GM12878 (cell line): ENCODE data around the gene MOXD1. TPM values are rescaled to one million over a fixed set of nuclear protein-coding genes. Genes with fewer than 3 reads are reported as not detected.

Experiments
- ATAC-seq: fragments of 200-7000 bp; cut with Tn5 transposase; 3 replicates; pipeline ENCODE4 v1.9.1; 2020; ENCODE audit warnings: mild to moderate bottlenecking, moderate library complexity
- BruUV-seq: library from RNA; stranded (reverse); fragments of 400-500 nt; replicated peaks from 2 replicates; lab custom pipeline; 2021; lab: Mats Ljungman, UMichigan
- CTCF ChIA-PET: fragments of 300-600 bp; sonication (Branson Sonifier 250); formaldehyde crosslinking; extraction: SDS; loops from one replicate; lab custom pipeline; 2021; ENCODE audit warnings: inconsistent platforms; lab: Yijun Ruan, JAX
- POLR2A ChIA-PET: fragments of 350-600 bp; formaldehyde crosslinking; extraction: SDS; loops from one replicate; lab custom pipeline; 2021; ENCODE audit warnings: inconsistent platforms; lab: Charles Lee
- RAD21 ChIA-PET: fragments of 300-600 bp; sonication (Branson Sonifier 250); formaldehyde crosslinking; loops from one replicate; lab custom pipeline; 2023; ENCODE audit warnings: antibody characterized with exemption; ENCODE audit not compliant: unreplicated experiment; lab: Charles Lee
- SMC1A ChIA-PET: fragments of 300-600 bp; sonication (Branson Sonifier 250); formaldehyde crosslinking; loops from one replicate; lab custom pipeline; 2023; ENCODE audit not compliant: unreplicated experiment, uncharacterized antibody; lab: Charles Lee
- DNase-seq: peaks from one replicate; pipeline ENCODE4 v3.0.0-alpha.2; 2011; ENCODE audit warnings: low read depth, low spot score
- FAIRE-seq: peaks from 3 replicates; lab custom pipeline; 2011; peaks lifted over from hg19 to GRCh38; lab: Jason Lieb, UNC
- H2AFZ ChIP-seq: 2 replicates; pipeline ENCODE4 v1.6.0; 2011; ENCODE audit warnings: low read depth, low read length, control low read depth; ENCODE audit not compliant: control insufficient read depth
- H3K27ac ChIP-seq: 2 replicates; pipeline ENCODE4 v1.5.1; 2011; ENCODE audit warnings: control low read depth; ENCODE audit not compliant: control insufficient read depth, insufficient read depth
- H3K27me3 ChIP-seq, 2 experiments: replicated peaks in 1 of 2; 2 replicates each; pipeline versions ENCODE4 v1.6.0 to v1.6.1; 2011; ENCODE audit warnings: low read length in 1 of 2; ENCODE audit not compliant: control insufficient read depth in 2 of 2, insufficient read depth in 2 of 2
- H3K36me3 ChIP-seq, 2 experiments: 2 replicates each; pipeline ENCODE4 v1.5.1; 2011; ENCODE audit warnings: low read length in 1 of 2; ENCODE audit not compliant: control insufficient read depth in 2 of 2, insufficient read depth in 2 of 2
- H3K4me1 ChIP-seq: 2 replicates; pipeline ENCODE4 v1.6.1; 2011; ENCODE audit warnings: mild to moderate bottlenecking, low read length, moderate library complexity, mixed read lengths; ENCODE audit not compliant: control insufficient read depth, insufficient read depth
- H3K4me2 ChIP-seq: 2 replicates; pipeline ENCODE4 v1.6.0; 2011; ENCODE audit warnings: control low read depth; ENCODE audit not compliant: control insufficient read depth, insufficient read depth
- H3K4me3 ChIP-seq: fragments of 200-600 bp; sonication (generic); 2 replicates; pipeline ENCODE4 v1.5.1; 2016
- H3K79me2 ChIP-seq: 2 replicates; pipeline ENCODE4 v1.6.0; 2011; ENCODE audit warnings: low read length; ENCODE audit not compliant: control insufficient read depth, insufficient read depth
- H3K9ac ChIP-seq: 2 replicates; pipeline ENCODE4 v1.8.0; 2011; ENCODE audit warnings: low read length, control low read depth, mixed read lengths; ENCODE audit not compliant: control insufficient read depth, insufficient read depth
- H3K9me3 ChIP-seq: replicated peaks from 3 replicates; pipeline ENCODE4 v1.5.1; 2011; ENCODE audit warnings: mild to moderate bottlenecking, low read length; ENCODE audit not compliant: control insufficient read depth, insufficient read depth
- H4K20me1 ChIP-seq: 2 replicates; pipeline ENCODE4 v1.6.0; 2011; ENCODE audit not compliant: control insufficient read depth, insufficient read depth
- IKZF1 ChIP-seq: fragments of 450-650 bp; conservative IDR thresholded peaks from 2 replicates; pipeline ENCODE4 v1.6.1; 2017; ENCODE audit warnings: antibody characterized with exemption, mild to moderate bottlenecking
- NFYB ChIP-seq: IDR thresholded peaks from 2 replicates; pipeline ENCODE4 v1.6.1; 2011; ENCODE audit warnings: low read depth, mild to moderate bottlenecking, low read length, improper control_type of control experiment, moderate library complexity; ENCODE audit not compliant: insufficient read depth
- ZSCAN29 ChIP-seq: fragments of 450-650 bp; IDR thresholded peaks from 2 replicates; pipeline ENCODE4 v1.6.1; 2017; ENCODE audit warnings: mild to moderate bottlenecking, moderate library complexity
- in situ Hi-C: fragments of 300-500 bp; cut with MboI; formaldehyde crosslinking; loops from 9 replicates; pipeline ENCODE4 v1.14.3; 2018; ENCODE audit warnings: mixed read lengths
- intact Hi-C: fragments of 100-400 bp; cut with micrococcal nuclease; formaldehyde crosslinking; loops from one replicate; pipeline ENCODE4 v1.14.2; 2022; ENCODE audit not compliant: unreplicated experiment
- polyA plus RNA-seq, 11 experiments: library from polyadenylated mRNA; depleted of rRNA in 4 of 11; unstranded in 6 of 11; stranded (reverse) in 5 of 11; fragments of >200 nt; fragmentation: Nextera tagmentation in 4 of 11; fragmentation: Illumina TruSeq in 1 of 11; extraction: Ambion mirVana in 4 of 11; extraction: Trizol in 1 of 11; gene quantifications; 1 replicate in 1 of 11; 2 replicates in 10 of 11; pipeline versions ENCODE4 v1.2.1 to v1.2.3, GENCODE V29; 2011 to 2016; ENCODE audit warnings: inconsistent platforms in 2 of 11, missing spikeins in 2 of 11, low read depth in 1 of 11
- total RNA-seq, 4 experiments: library from RNA; depleted of rRNA in 3 of 4; stranded (reverse); fragments of >200 nt in 3 of 4; fragmentation: Illumina TruSeq in 1 of 4; extraction: Trizol in 1 of 4; gene quantifications; 2 replicates each; pipeline versions ENCODE4 v1.2.1 to v1.2.3, GENCODE V29; 2013 to 2021
- TF ChIP-seq, protein P1 (sequence below): fragments of 450-650 bp; formaldehyde crosslinking; IDR thresholded peaks from 2 replicates; pipeline ENCODE4 v1.4.0; 2020; ENCODE audit warnings: mild to moderate bottlenecking, moderate library complexity
- TF ChIP-seq, protein P2 (sequence below): fragments of 150-350 bp; IDR thresholded peaks from 2 replicates; pipeline ENCODE4 v1.6.1; 2016; ENCODE audit warnings: low read depth, low read length
- TF ChIP-seq, protein P3 (sequence below): IDR thresholded peaks from 2 replicates; pipeline ENCODE4 v1.6.1; 2012; ENCODE audit warnings: mild to moderate bottlenecking, low read depth, low read length

The MOXD1 gene
- total and polyA plus RNA-seq, 10 of the 15 experiments (the other 5 are each of a cell fraction or from before 2014, with no cell fraction given), result 0.03 to 2.1 (median 0.64) TPM

DNA sequence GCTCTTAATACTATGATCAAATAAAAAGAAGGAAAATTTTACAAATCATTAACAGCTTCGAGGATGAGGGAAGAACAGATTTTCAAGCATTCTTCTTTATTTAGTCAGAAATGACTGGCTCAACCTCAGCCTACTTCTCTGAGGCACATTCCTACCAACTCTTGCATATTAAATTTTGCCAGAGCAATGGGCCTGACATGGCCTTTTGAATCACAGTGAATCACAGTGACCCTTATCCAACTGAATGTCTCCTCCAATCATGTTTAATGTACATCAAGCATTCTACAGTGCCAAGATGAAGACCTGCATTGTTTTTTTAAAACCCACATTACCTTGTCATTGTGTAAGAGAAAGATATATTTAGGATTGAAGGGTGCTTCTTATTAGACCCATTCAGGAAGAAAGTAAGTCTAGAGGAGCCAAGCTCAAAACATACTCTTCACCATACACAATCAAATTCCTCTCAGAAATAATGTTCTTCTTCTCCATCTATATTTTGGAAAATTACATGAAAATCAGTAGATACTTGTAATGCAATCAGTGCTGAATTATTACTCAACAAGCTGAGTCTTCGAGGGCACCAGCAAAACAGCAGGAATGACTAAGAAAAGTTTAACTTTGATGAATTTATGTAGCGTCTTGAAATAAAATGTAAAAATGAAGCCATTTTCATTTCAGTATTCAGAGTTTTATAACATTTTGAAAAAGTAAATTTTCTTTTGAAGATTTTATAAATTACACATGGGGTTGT is 44.1 kb upstream of the MOXD1 start (continued):
- TF ChIP-seq, protein P1, sequence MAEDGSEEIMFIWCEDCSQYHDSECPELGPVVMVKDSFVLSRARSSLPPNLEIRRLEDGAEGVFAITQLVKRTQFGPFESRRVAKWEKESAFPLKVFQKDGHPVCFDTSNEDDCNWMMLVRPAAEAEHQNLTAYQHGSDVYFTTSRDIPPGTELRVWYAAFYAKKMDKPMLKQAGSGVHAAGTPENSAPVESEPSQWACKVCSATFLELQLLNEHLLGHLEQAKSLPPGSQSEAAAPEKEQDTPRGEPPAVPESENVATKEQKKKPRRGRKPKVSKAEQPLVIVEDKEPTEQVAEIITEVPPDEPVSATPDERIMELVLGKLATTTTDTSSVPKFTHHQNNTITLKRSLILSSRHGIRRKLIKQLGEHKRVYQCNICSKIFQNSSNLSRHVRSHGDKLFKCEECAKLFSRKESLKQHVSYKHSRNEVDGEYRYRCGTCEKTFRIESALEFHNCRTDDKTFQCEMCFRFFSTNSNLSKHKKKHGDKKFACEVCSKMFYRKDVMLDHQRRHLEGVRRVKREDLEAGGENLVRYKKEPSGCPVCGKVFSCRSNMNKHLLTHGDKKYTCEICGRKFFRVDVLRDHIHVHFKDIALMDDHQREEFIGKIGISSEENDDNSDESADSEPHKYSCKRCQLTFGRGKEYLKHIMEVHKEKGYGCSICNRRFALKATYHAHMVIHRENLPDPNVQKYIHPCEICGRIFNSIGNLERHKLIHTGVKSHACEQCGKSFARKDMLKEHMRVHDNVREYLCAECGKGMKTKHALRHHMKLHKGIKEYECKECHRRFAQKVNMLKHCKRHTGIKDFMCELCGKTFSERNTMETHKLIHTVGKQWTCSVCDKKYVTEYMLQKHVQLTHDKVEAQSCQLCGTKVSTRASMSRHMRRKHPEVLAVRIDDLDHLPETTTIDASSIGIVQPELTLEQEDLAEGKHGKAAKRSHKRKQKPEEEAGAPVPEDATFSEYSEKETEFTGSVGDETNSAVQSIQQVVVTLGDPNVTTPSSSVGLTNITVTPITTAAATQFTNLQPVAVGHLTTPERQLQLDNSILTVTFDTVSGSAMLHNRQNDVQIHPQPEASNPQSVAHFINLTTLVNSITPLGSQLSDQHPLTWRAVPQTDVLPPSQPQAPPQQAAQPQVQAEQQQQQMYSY (CRISPR knock-in tag), result no peak
- TF ChIP-seq NFYB, result no peak
- TF ChIP-seq, protein P2, sequence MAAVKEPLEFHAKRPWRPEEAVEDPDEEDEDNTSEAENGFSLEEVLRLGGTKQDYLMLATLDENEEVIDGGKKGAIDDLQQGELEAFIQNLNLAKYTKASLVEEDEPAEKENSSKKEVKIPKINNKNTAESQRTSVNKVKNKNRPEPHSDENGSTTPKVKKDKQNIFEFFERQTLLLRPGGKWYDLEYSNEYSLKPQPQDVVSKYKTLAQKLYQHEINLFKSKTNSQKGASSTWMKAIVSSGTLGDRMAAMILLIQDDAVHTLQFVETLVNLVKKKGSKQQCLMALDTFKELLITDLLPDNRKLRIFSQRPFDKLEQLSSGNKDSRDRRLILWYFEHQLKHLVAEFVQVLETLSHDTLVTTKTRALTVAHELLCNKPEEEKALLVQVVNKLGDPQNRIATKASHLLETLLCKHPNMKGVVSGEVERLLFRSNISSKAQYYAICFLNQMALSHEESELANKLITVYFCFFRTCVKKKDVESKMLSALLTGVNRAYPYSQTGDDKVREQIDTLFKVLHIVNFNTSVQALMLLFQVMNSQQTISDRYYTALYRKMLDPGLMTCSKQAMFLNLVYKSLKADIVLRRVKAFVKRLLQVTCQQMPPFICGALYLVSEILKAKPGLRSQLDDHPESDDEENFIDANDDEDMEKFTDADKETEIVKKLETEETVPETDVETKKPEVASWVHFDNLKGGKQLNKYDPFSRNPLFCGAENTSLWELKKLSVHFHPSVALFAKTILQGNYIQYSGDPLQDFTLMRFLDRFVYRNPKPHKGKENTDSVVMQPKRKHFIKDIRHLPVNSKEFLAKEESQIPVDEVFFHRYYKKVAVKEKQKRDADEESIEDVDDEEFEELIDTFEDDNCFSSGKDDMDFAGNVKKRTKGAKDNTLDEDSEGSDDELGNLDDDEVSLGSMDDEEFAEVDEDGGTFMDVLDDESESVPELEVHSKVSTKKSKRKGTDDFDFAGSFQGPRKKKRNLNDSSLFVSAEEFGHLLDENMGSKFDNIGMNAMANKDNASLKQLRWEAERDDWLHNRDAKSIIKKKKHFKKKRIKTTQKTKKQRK, result no peak

DNA sequence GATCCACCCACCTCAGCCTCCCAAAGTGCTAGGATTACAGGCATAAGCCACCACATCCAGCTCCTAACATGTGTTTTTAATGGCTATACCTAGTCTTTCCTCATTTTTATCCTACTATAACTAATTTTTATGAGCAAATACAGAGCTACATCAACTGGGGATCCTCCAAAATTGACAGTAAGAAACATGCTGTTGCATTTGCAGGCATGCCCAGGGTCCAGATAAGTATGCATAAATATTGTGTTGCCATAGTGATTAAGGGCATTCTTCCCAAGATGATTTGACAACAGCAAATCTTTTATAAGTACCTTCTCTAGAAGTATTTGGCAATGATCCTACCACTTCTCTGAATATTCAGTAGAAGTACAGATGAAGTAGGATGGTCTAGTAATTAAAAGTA is 41.9 kb upstream of the MOXD1 start:
- ATAC-seq (no peak), DNase-seq (no peak), FAIRE-seq (no peak)
- SMC1A ChIA-PET, result interaction anchor here (0.6 to 1.0 kb wide), 2 partner anchors 350 to 888 kb away, joined by 3 read pairs; no protein-coding TSS in a partner anchor
- Histone ChIP-seq H3K4me3 (no peak overlapping the region), H4K20me1 (no peaks in the 10 kb centered on the region), H3K79me2 (no peaks in the 10 kb centered on the region), H3K27me3 (no peaks in the 10 kb centered on the region), H3K27ac (no peak overlapping the region), H3K9ac (no peak overlapping the region), H3K4me2 (no peak overlapping the region), H2AFZ (no peak overlapping the region), H3K36me3 (no peaks in the 10 kb centered on the region), H3K9me3 (no peaks in the 10 kb centered on the region; the same call in 2 of the 3 replicates), H3K4me1 (no peaks in the 10 kb centered on the region)
- POLR2A ChIA-PET, result no interaction called here
- intact Hi-C loops (no loop called here), in situ Hi-C loops (no loop called here)
- CTCF ChIA-PET, result interaction anchor here (1.7 kb wide), 1 partner anchor 163 kb away, joined by 7 read pairs; no protein-coding TSS in a partner anchor
- RAD21 ChIA-PET, result no interaction called here
- no TSS peak for BruUV-seq
- TF ChIP-seq ZSCAN29 (no peak), IKZF1 (no peak)
- TF ChIP-seq, protein P3, sequence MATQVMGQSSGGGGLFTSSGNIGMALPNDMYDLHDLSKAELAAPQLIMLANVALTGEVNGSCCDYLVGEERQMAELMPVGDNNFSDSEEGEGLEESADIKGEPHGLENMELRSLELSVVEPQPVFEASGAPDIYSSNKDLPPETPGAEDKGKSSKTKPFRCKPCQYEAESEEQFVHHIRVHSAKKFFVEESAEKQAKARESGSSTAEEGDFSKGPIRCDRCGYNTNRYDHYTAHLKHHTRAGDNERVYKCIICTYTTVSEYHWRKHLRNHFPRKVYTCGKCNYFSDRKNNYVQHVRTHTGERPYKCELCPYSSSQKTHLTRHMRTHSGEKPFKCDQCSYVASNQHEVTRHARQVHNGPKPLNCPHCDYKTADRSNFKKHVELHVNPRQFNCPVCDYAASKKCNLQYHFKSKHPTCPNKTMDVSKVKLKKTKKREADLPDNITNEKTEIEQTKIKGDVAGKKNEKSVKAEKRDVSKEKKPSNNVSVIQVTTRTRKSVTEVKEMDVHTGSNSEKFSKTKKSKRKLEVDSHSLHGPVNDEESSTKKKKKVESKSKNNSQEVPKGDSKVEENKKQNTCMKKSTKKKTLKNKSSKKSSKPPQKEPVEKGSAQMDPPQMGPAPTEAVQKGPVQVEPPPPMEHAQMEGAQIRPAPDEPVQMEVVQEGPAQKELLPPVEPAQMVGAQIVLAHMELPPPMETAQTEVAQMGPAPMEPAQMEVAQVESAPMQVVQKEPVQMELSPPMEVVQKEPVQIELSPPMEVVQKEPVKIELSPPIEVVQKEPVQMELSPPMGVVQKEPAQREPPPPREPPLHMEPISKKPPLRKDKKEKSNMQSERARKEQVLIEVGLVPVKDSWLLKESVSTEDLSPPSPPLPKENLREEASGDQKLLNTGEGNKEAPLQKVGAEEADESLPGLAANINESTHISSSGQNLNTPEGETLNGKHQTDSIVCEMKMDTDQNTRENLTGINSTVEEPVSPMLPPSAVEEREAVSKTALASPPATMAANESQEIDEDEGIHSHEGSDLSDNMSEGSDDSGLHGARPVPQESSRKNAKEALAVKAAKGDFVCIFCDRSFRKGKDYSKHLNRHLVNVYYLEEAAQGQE, result no peak
